Measurements from ENCODE around the gene ACTR1A.
A peak's percentile ranks its signal among the peaks of the same experiment; 100 is the strongest.
"Not testable (repeated sequence)": the region's sequence is repeated elsewhere in the genome, so short reads cannot be mapped to it uniquely, and the experiment has no call there.

Gene ACTR1A

GRCh38 chr10:102514487-102515311 lies 12.2 kb upstream of the ACTR1A start:
- DNase-seq = no peak

GRCh38 chr10:102511583-102512274 lies 9.2 kb upstream of the ACTR1A start:
- no peak for DNase-seq

- no peak for DNase-seq
These were observed 6.9 kb upstream of the ACTR1A start for GRCh38 chr10:102509387-102509786.

DNA sequence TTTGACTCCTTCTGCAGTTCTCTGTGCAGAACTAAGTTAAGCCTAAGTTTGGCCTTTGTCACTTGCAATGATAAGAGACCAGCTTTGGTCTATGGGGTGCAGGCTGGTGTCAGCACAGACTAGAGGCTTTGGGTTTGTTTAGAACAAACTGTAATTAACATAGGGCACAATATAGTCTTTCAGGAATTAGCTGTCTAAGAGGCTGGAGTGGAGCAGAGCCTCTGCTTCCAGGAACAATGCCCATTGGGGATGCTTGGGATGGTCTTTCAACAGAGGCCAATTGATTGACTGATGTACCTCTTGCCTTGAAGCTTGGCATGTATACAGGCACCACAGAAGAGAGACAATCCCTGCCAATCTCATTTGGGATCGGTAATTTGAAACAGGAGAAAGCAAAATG lies 6.0 kb upstream of the ACTR1A start:
- no peak for DNase-seq

GRCh38 chr10:102507521-102507920 lies 5.0 kb upstream of the ACTR1A start:
- no peak for DNase-seq

- no peak for DNase-seq
These were observed 3.1 kb upstream of the ACTR1A start for GRCh38 chr10:102505462-102506115.

GRCh38 chr10:102504976-102505300 lies 2.4 kb upstream of the ACTR1A start:
- no peak for DNase-seq

GRCh38 chr10:102504179-102504975 lies 1.9 kb upstream of the ACTR1A start:
- peak; percentile 57 for DNase-seq

DNA sequence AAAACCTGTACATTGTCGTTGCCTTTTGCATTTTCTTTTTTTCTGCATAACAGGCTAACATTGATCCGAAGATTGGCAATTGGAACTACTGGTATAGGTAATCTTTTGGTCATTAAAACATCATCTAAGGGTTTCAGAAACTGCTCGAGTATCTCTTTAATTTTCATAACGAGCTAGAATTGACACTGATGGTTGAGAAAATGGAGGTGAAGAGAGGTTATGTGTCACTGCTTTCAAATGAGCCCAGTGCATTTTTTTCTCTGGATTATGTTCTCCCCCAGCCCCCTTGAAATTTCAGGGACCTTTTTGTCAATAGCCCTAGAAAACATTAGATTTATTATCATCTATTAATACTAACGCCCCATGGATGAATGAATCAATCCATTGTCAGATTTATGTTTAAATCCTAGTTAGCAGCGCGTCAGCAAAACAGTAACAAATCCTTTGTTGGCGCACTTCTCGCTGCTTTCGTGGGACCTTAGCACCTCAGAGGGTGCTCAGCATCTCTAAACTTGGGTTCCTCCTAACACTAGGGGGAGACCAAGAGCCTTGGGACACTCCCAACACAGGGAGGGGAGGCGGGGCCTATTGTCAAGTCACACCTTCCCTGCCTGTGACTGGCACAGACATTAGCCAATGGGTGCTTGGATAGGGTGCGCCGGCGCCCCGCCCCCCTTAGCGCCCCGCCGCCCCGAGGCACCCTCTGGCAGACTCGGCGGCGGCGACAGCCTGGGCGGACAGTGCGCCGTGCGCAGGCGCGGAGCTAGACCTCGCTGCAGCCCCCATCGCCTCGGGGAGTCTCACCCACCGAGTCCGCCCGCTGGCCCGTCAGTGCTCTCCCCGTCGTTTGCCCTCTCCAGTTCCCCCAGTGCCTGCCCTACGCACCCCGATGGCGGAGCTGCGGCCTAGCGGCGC lies 1.0 kb upstream of the ACTR1A start, which contains the start of gene SUFU:
SUFU (plus strand) TSS at position 709 of the 915 bp plus-strand sequence; CDS start at position 890, 181 bp downstream.
- peak; percentile 99 for DNase-seq

- peak; percentile 99 for DNase-seq
These were observed 529 bp downstream of the ACTR1A start for GRCh38 chr10:102502029-102502336.

GRCh38 chr10:102501201-102502028 lies 1.1 kb downstream of the ACTR1A start:
- no peak for DNase-seq

- not testable (repeated sequence) for DNase-seq
These were observed 1.8 kb downstream of the ACTR1A start for GRCh38 chr10:102500686-102501085.

DNA sequence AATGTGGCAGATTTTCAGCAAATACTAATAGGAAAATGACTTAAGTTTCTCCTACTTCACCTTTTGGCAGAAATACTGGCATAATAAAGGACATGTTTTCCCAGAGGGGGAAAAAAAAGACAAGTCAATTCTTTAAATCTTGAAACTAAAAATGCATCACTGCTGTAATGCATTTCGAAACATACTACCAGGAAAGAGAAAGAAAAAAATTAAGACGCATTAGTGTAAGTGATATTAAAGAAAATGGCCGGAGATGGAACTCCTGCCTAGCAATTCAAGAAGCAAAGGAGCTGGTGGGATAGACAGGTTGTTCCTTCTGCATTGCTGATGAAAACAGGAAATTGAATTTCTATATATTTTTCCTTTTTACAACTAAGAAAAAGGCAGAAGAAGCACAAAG lies 3.2 kb downstream of the ACTR1A start:
- DNase-seq = no peak

GRCh38 chr10:102497545-102497944 lies 5.0 kb downstream of the ACTR1A start:
- DNase-seq = no peak

DNA sequence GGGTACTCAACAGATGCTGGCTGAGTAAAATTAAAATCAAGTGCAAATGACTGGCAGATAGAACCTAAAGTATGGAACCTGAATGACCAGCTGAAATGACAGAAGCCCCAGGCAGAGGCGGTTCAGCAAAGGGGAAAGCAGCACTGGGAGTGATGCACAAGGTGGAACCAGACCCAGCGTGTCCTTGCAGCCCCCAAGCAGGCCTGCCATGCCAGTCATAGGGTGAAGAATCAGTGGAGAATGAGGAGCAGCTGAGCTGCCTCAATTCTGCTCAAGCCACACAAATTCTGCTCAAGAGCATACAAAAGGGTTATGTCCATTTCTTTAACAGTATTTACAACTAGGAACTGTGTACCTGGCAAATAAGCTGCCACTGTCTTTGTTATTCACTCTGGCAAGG lies 8.7 kb downstream of the ACTR1A start:
- DNase-seq = no peak

GRCh38 chr10:102492983-102493382 lies 9.5 kb downstream of the ACTR1A start:
- DNase-seq = peak; percentile 5

- no peak for DNase-seq
These were observed 10.1 kb downstream of the ACTR1A start for GRCh38 chr10:102492344-102492939.

DNA sequence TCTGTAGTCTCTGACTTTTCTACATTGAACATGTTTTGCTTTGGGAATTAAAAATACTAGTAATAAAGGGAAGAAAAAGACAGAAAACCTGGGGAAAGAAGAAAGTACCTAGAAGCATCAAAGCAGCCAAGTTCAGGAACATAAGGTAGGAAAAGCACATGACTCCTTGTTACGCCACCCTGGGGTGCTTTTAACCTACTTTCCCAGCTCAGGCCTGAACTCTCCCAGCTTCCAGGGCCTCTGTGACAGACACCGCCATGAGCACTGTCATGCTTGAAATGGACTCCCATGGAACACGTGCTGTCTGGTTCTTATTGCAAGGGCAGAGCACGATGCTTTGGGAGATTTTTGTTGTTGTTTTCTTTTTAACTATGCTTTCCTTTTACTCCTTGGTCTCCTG lies 11.4 kb downstream of the ACTR1A start:
- DNase-seq = no peak

DNA sequence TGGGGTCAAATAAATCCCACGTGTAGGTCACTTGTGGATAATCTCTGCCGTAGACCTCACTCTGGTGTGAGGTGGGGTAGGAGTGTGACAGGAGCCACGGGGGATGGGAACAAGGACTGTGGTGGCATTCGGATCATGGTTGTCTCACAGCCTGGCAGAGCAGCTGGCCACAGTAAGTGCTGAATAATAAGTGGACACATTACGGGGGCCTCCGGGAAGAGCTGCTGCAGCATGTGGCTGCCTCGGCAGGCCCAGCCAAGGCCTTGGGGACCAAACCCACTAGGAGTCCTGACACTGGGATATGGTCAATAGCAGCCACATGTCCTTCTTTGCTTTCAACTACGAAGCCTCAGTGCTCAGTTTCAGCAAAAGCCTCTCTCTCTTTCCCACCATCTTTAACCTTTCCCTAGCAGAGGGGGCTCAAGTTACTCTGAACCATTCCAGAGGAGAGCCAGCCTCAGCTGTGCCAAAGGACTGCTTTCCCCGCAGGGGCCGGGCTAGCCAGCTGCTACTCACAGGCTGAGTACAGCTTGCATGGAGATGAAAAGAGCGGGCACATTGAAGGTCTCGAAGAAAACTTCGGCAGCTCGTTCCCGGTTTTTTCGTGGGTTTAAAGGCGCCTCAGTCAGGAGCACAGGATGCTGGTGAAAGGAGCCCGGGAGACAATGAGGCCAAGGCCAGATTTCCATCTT lies 17.3 kb downstream of the ACTR1A start:
- DNase-seq = no peak

GRCh38 chr10:102484021-102484420 lies 18.5 kb downstream of the ACTR1A start:
- DNase-seq = no peak

All from hematopoietic multipotent progenitor cell treated with erythropoietin and hydrocortisone succinate and interleukin-3 and kit ligand, for 8 days (in vitro differentiated cells).